Left lung (tissue), 10 donors: ENCODE data around the gene HDAC4. TPM values are rescaled to one million over a fixed set of nuclear protein-coding genes. Genes with fewer than 3 reads are reported as not detected.

Experiments used
- ATAC-seq: fragments of 200-7000 bp; cut with Tn5 transposase; one replicate; pipeline ENCODE4 v1.9.1; 2020; ENCODE audit warnings: moderate library complexity
- DNase-seq, 4 donors: peaks; one replicate each; pipeline ENCODE4 v3.0.0-alpha.2; 2013 to 2020
- H3K27ac ChIP-seq, 2 donors: fragments of 200-600 bp; sonication (generic) in 1 of 2; one replicate each; pipeline versions ENCODE4 v1.5.0 to v1.8.0; 2020 to 2021
- H3K27me3 ChIP-seq, 2 donors: fragments of 200-600 bp; sonication (generic) in 1 of 2; one replicate each; pipeline versions ENCODE4 v1.5.0 to v1.8.0; 2020 to 2021
- H3K36me3 ChIP-seq, 2 donors: fragments of 200-600 bp; sonication (generic) in 1 of 2; one replicate each; pipeline versions ENCODE4 v1.5.0 to v1.8.0; 2020 to 2021
- H3K4me1 ChIP-seq, 2 donors: fragments of 200-600 bp; one replicate each; pipeline ENCODE4 v1.8.0; 2021
- H3K4me3 ChIP-seq, 2 donors: fragments of 200-600 bp; sonication (generic) in 1 of 2; one replicate each; pipeline versions ENCODE4 v1.5.0 to v1.8.0; 2020 to 2021; ENCODE audit warnings: mild to moderate bottlenecking in 1 of 2
- H3K9me3 ChIP-seq, 2 donors: fragments of 200-600 bp; sonication (generic) in 1 of 2; one replicate each; pipeline versions ENCODE4 v1.5.0 to v1.8.0; 2020 to 2021
- intact Hi-C, 2 donors: fragments of 100-400 bp; cut with DNase I; formaldehyde crosslinking; loops; one replicate each; pipeline versions ENCODE4 v1.11.2 to v1.14.2; 2022
- polyA plus RNA-seq, 6 donors: library from polyadenylated mRNA; unstranded; fragments of 120-200 nt; gene quantifications; one replicate each; pipeline ENCODE4 v1.2.1, GENCODE V29; 2013; ENCODE audit not compliant: insufficient read length in 6 of 6
- total RNA-seq, 2 donors: library from RNA; stranded (reverse); fragmentation: NEBNext Ultra II Directional; extraction: Animal tissue kit (Norgen Biotek cat#: 25700); gene quantifications; one replicate each; pipeline ENCODE4 v1.2.1, GENCODE V29; 2021
- TF ChIP-seq, protein P1 (sequence below), 2 donors: fragments of 200-600 bp; sonication (generic) in 1 of 2; IDR thresholded peaks; one replicate each; pipeline versions ENCODE4 v1.5.0 to v1.8.0; 2021; ENCODE audit warnings: antibody characterized with exemption in 2 of 2
- donor health status: DM: no; HTN: yes; CAD: no.
- donor health status: DM: no; HTN: no; CAD: no.

Gene HDAC4
- total and polyA plus RNA-seq, 8 donors = 9.9 to 36.8 (median 12.8) TPM

GRCh38 chr2:239354132-239354790 lies 46.6 kb downstream of the HDAC4 start:
- H3K4me3 ChIP-seq = no peak overlapping the region
- H3K36me3 ChIP-seq = peaks cover 0 to 30% of the 10 kb centered on the region in 2 donors
- DNase-seq = no peak
- H3K4me1 ChIP-seq = peaks cover 0 to 3% of the 10 kb centered on the region in 2 donors
- ATAC-seq = no peak
- no peak overlapping the region for H3K27ac ChIP-seq
- TF ChIP-seq, protein P1, sequence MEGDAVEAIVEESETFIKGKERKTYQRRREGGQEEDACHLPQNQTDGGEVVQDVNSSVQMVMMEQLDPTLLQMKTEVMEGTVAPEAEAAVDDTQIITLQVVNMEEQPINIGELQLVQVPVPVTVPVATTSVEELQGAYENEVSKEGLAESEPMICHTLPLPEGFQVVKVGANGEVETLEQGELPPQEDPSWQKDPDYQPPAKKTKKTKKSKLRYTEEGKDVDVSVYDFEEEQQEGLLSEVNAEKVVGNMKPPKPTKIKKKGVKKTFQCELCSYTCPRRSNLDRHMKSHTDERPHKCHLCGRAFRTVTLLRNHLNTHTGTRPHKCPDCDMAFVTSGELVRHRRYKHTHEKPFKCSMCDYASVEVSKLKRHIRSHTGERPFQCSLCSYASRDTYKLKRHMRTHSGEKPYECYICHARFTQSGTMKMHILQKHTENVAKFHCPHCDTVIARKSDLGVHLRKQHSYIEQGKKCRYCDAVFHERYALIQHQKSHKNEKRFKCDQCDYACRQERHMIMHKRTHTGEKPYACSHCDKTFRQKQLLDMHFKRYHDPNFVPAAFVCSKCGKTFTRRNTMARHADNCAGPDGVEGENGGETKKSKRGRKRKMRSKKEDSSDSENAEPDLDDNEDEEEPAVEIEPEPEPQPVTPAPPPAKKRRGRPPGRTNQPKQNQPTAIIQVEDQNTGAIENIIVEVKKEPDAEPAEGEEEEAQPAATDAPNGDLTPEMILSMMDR (IDR thresholded peaks at IDR 0.05) = no peak
- peaks cover 0 to 6% of the 10 kb centered on the region in 2 donors for H3K9me3 ChIP-seq
- H3K27me3 ChIP-seq = no peaks in the 10 kb centered on the region
- intact Hi-C loops = no loop called here

DNA sequence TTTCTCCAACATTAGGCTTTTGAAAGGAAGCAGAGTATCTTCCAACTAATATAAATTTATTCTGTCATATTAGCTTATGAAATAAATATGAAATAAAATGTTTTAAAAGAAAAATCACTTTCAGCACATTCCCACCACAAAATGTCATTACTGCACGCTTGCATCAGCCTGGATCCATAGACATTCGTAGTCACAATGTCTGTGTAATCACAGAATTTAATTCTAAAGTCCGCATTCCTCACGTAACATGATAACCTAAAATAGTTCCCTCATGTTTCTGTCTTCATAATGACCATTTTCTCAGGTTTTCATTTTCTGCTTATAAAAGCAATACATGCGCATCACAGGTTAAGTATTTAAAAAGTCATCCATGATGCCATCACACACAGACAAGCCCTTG lies 47.1 kb downstream of the HDAC4 start:
- H3K27ac ChIP-seq = no peak overlapping the region
- H3K4me1 ChIP-seq = peaks cover 0 to 3% of the 10 kb centered on the region in 2 donors
- intact Hi-C loops = no loop called here
- peaks cover 0 to 6% of the 10 kb centered on the region in 2 donors for H3K9me3 ChIP-seq
- H3K4me3 ChIP-seq = no peak overlapping the region
- H3K27me3 ChIP-seq = no peaks in the 10 kb centered on the region
- TF ChIP-seq, protein P1 (IDR thresholded peaks at IDR 0.05) = no peak
- H3K36me3 ChIP-seq = peaks cover 0 to 36% of the 10 kb centered on the region in 2 donors
- DNase-seq (no peak), ATAC-seq (no peak)

- intact Hi-C loops = no loop called here
- TF ChIP-seq, protein P1 (IDR thresholded peaks at IDR 0.05) = no peak
- H3K4me3 ChIP-seq = no peak overlapping the region
- peaks cover 0 to 6% of the 10 kb centered on the region in 2 donors for H3K9me3 ChIP-seq
- H3K36me3 ChIP-seq = peaks cover 0 to 41% of the 10 kb centered on the region in 2 donors
- no peak overlapping the region for H3K27ac ChIP-seq
- ATAC-seq = no peak
- DNase-seq = no peak
- no peaks in the 10 kb centered on the region for H3K27me3 ChIP-seq
- H3K4me1 ChIP-seq = peaks cover 0 to 3% of the 10 kb centered on the region in 2 donors
Measured at GRCh38 chr2:239351687-239352086, 49.1 kb downstream of the HDAC4 start.

GRCh38 chr2:239349453-239350135 lies 51.2 kb downstream of the HDAC4 start:
- Histone ChIP-seq H3K4me1 (no peaks in the 10 kb centered on the region), H3K9me3 (no peaks in the 10 kb centered on the region), H3K4me3 (no peak overlapping the region), H3K27ac (no peak overlapping the region), H3K36me3 (peaks cover 0 to 41% of the 10 kb centered on the region in 2 donors), H3K27me3 (no peaks in the 10 kb centered on the region)
- DNase-seq = no peak
- no peak for ATAC-seq
- intact Hi-C loops = no loop called here
- TF ChIP-seq, protein P1 (IDR thresholded peaks at IDR 0.05) = no peak
